Vagina (tissue), 2 donors: Measurements from ENCODE around the gene INSR.

ENCODE experiments used
- POLR2A ChIP-seq, 2 donors: fragments of 450-650 bp; IDR thresholded peaks; one replicate each; pipeline ENCODE4 v1.6.1; 2017; ENCODE audit warnings: antibody characterized with exemption in 2 of 2, mild to moderate bottlenecking in 2 of 2, moderate library complexity in 2 of 2
- POLR2AphosphoS5 ChIP-seq, 2 donors: sonication (generic); formaldehyde crosslinking; IDR thresholded peaks; one replicate each; pipeline ENCODE4 v1.9.0; 2017; ENCODE audit warnings: antibody characterized with exemption in 2 of 2, mild to moderate bottlenecking in 2 of 2, low read depth in 1 of 2; ENCODE audit not compliant: insufficient read depth in 1 of 2
- TF ChIP-seq, protein P1 (sequence below), 3 experiments: fragments of 450-650 bp in 2 of 3; fragments of 200-600 bp in 1 of 3; sonication (generic) in 1 of 3; IDR thresholded peaks; one replicate each; pipeline ENCODE4 v1.5.1; 2017 to 2019; ENCODE audit warnings: antibody characterized with exemption in 3 of 3, mild to moderate bottlenecking in 2 of 3, moderate library complexity in 2 of 3

DNA sequence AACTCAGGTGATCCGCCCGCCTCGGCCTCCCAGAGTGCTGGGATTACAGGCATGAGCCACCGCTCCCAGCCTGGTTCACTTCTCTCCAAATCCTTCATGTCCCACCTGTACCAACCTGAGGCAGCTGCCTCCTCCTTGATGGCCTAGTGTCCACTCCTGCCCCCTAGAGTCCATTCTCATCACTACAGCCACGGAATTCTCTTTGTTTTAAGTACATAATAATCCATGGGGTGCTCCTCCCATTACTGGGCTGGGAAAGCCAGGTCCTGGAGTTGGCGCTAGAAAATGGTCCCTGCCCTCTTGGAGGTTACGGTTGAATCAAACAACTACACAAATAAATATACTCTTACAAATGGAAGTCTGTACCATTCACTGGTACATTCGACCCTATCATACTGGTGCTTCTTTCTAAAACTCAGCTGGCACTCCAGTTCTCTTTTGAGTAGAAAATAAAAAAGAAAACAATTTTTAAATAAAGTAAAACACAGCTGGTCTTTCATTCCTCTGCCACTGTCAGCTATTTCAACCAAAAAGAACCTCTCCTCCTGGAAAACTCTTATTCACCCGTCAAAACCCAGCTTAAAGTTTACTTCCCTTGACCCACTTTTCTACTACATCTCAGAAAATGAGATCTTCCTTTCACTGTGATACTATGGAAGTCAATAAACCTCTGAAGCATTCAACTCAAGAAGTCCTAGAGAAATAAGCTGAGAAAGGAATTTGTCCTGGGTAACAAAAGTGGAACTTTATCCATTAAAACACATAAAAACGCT, 32.1 kb upstream of the INSR start:
- no peak for TF ChIP-seq POLR2AphosphoS5 (IDR thresholded peaks at IDR 0.05; ENCODE audit: insufficient read depth in 1 of 2, low read depth in 1 of 2)
- TF ChIP-seq, protein P1, sequence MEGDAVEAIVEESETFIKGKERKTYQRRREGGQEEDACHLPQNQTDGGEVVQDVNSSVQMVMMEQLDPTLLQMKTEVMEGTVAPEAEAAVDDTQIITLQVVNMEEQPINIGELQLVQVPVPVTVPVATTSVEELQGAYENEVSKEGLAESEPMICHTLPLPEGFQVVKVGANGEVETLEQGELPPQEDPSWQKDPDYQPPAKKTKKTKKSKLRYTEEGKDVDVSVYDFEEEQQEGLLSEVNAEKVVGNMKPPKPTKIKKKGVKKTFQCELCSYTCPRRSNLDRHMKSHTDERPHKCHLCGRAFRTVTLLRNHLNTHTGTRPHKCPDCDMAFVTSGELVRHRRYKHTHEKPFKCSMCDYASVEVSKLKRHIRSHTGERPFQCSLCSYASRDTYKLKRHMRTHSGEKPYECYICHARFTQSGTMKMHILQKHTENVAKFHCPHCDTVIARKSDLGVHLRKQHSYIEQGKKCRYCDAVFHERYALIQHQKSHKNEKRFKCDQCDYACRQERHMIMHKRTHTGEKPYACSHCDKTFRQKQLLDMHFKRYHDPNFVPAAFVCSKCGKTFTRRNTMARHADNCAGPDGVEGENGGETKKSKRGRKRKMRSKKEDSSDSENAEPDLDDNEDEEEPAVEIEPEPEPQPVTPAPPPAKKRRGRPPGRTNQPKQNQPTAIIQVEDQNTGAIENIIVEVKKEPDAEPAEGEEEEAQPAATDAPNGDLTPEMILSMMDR (IDR thresholded peaks at IDR 0.05), result no peak
- TF ChIP-seq POLR2A (IDR thresholded peaks at IDR 0.05), result no peak
